ENCODE data around the gene IQCN.

DNA sequence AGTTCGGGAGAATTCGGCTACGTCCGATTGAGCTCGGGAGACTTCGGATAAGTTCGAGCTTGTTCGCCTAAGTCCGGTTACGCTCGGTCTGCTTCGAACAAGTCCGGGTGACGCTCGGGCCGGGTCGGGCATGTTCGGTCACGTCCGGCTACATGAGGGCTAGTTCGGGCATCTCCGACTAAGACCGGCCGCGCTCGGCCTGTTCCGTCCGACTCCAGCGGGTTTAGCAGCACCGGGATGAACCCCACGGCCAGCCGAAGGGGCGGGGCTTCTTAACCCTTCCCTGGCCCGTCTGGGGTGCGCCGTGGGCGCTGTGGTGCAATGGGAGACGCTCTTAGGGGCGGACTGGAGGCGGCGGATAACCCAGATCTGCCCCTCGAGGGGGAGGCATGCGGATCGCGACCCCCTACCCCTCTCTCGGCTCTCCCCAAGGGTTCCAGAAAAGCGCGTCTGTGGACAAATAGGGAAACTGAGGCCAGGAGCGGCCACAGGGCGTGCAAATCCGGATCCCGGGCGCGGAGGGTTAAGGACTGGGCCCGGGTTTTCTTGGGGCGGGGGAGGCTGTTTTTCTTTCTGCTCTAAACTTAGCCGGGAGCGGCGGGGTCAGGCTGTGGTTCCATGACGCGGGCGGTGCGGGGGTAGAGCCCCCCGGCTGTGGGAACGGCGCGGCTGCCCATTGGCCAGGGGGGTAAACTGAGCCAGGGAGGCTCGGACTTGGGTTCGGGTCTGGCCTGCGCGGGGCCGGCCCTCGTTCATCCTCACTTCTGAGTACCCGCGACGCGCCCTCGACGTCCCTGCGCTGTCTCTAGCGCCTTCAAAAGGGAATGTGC, 49.5 kb downstream of the IQCN start:
- TF ChIP-seq POLR2A (IDR thresholded peaks at IDR 0.05; ENCODE audit: low read depth, low read length), result no peak
- TF ChIP-seq, protein P1, sequence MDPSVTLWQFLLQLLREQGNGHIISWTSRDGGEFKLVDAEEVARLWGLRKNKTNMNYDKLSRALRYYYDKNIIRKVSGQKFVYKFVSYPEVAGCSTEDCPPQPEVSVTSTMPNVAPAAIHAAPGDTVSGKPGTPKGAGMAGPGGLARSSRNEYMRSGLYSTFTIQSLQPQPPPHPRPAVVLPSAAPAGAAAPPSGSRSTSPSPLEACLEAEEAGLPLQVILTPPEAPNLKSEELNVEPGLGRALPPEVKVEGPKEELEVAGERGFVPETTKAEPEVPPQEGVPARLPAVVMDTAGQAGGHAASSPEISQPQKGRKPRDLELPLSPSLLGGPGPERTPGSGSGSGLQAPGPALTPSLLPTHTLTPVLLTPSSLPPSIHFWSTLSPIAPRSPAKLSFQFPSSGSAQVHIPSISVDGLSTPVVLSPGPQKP (IDR thresholded peaks at IDR 0.05; ENCODE audit: borderline replicate concordance, low read depth, low read length), result no peak
- TF ChIP-seq, protein P2, sequence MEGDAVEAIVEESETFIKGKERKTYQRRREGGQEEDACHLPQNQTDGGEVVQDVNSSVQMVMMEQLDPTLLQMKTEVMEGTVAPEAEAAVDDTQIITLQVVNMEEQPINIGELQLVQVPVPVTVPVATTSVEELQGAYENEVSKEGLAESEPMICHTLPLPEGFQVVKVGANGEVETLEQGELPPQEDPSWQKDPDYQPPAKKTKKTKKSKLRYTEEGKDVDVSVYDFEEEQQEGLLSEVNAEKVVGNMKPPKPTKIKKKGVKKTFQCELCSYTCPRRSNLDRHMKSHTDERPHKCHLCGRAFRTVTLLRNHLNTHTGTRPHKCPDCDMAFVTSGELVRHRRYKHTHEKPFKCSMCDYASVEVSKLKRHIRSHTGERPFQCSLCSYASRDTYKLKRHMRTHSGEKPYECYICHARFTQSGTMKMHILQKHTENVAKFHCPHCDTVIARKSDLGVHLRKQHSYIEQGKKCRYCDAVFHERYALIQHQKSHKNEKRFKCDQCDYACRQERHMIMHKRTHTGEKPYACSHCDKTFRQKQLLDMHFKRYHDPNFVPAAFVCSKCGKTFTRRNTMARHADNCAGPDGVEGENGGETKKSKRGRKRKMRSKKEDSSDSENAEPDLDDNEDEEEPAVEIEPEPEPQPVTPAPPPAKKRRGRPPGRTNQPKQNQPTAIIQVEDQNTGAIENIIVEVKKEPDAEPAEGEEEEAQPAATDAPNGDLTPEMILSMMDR (conservative IDR thresholded peaks at IDR 0.05; ENCODE audit: low read depth, low read length), result no peak
- TF ChIP-seq RAD21 (IDR thresholded peaks at IDR 0.05; ENCODE audit: low read length), result no peak
- TF ChIP-seq CHD1 (IDR thresholded peaks at IDR 0.05; ENCODE audit: low read depth, low read length), result no peak
- TF ChIP-seq BHLHE40 (IDR thresholded peaks at IDR 0.05; ENCODE audit: low read depth, low read length), result no peak
- TF ChIP-seq, protein P3, sequence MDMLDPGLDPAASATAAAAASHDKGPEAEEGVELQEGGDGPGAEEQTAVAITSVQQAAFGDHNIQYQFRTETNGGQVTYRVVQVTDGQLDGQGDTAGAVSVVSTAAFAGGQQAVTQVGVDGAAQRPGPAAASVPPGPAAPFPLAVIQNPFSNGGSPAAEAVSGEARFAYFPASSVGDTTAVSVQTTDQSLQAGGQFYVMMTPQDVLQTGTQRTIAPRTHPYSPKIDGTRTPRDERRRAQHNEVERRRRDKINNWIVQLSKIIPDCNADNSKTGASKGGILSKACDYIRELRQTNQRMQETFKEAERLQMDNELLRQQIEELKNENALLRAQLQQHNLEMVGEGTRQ (IDR thresholded peaks at IDR 0.05; ENCODE audit: low read depth, low read length), result no peak
- TF ChIP-seq MAZ (IDR thresholded peaks at IDR 0.05; ENCODE audit: borderline replicate concordance, low read depth, low read length), result no peak; the same call in 1 of the 2 replicates
- TF ChIP-seq RFX5 (IDR thresholded peaks at IDR 0.05; ENCODE audit: low read depth, low read length), result no peak

Measured in IMR-90 (cell line).